ENCODE results near the gene SYNCRIP. TPM values are rescaled to one million over a fixed set of nuclear protein-coding genes. Genes with fewer than 3 reads are reported as not detected.

SYNCRIP gene
- polyA plus RNA-seq, 1 of the 3 experiments (the other 2 are of a cell fraction), result 15.9 TPM

DNA sequence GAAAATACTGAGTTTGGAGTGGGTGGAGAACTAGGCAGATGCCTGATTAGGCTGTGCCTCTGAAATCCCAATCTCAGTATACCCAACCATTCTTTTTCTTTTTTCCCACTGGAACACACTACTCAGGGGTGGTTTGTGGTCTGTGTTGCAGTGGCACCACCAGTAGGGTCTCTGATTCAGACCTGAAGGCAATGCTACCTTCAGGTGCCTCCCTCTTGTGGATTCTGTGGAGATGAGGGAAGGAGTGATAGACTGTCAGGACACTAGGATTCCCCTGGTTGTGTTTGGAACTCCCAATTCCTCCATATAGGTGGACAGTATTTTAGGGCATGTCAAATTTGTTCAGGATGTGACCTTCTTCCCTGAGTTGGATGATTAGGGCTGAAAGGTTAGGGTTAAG, 47.4 kb upstream of the SYNCRIP start (continued):
- TF ChIP-seq, protein P1, sequence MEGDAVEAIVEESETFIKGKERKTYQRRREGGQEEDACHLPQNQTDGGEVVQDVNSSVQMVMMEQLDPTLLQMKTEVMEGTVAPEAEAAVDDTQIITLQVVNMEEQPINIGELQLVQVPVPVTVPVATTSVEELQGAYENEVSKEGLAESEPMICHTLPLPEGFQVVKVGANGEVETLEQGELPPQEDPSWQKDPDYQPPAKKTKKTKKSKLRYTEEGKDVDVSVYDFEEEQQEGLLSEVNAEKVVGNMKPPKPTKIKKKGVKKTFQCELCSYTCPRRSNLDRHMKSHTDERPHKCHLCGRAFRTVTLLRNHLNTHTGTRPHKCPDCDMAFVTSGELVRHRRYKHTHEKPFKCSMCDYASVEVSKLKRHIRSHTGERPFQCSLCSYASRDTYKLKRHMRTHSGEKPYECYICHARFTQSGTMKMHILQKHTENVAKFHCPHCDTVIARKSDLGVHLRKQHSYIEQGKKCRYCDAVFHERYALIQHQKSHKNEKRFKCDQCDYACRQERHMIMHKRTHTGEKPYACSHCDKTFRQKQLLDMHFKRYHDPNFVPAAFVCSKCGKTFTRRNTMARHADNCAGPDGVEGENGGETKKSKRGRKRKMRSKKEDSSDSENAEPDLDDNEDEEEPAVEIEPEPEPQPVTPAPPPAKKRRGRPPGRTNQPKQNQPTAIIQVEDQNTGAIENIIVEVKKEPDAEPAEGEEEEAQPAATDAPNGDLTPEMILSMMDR (IDR thresholded peaks at IDR 0.05), result no peak
- no peak for TF ChIP-seq SMC3 (IDR thresholded peaks at IDR 0.05; ENCODE audit: low read depth, low read length)
- TF ChIP-seq JUND (IDR thresholded peaks at IDR 0.05), result no peak
- TF ChIP-seq, protein P2, sequence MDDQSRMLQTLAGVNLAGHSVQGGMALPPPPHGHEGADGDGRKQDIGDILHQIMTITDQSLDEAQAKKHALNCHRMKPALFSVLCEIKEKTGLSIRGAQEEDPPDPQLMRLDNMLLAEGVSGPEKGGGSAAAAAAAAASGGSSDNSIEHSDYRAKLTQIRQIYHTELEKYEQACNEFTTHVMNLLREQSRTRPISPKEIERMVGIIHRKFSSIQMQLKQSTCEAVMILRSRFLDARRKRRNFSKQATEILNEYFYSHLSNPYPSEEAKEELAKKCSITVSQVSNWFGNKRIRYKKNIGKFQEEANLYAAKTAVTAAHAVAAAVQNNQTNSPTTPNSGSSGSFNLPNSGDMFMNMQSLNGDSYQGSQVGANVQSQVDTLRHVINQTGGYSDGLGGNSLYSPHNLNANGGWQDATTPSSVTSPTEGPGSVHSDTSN (IDR thresholded peaks at IDR 0.05), result no peak
- no peak for TF ChIP-seq EP300 (IDR thresholded peaks at IDR 0.05; ENCODE audit: borderline replicate concordance in 1 of 2, low read depth in 1 of 2, low read length in 1 of 2)
- no peak for TF ChIP-seq TCF12 (IDR thresholded peaks at IDR 0.05)
- no peak for TF ChIP-seq EZH2phosphoT487 (IDR thresholded peaks at IDR 0.05; ENCODE audit: borderline replicate concordance, low read depth)
- TF ChIP-seq FOXJ3 (CRISPR knock-in tag; IDR thresholded peaks at IDR 0.05), result no peak
- no peak for TF ChIP-seq FOXM1 (IDR thresholded peaks at IDR 0.05; ENCODE audit: low read depth)
- TF ChIP-seq YY1 (IDR thresholded peaks at IDR 0.05; ENCODE audit: low read depth), result no peak
- no peak for TF ChIP-seq ELF1 (IDR thresholded peaks at IDR 0.05)

DNA sequence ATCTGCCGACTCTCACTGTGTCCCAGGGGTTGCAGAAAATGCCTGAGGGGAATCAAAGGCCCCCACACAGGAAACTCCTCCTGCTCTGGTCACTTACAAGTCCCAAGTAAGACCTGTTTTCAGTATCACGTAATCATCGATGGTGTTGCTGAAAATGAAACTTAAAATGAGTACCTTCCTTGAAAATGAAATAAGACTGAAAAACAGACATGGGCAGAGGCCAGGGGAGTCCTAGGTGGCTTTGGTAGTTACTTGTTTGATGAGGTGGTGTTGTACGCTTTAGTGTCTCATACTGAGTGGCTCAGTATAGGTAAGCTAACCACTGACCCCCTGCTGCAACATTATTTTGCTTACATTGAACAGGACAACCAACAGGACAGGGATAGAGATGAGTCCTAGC, 43.0 kb upstream of the SYNCRIP start:
- CTCF ChIA-PET, result no interaction called here
- POLR2A ChIA-PET, result no interaction called here
- H3K4me1 ChIP-seq (ENCODE audit: control insufficient read depth in 1 of 2, insufficient read depth in 2 of 2, low read depth in 1 of 2, low read length in 1 of 2), result no peaks in the 10 kb centered on the region
- no peaks in the 10 kb centered on the region for H3K27me3 ChIP-seq (ENCODE audit: insufficient read depth)
- H3K4me3 ChIP-seq (ENCODE audit: low read depth in 2 of 2, low read length in 1 of 2), result no peak overlapping the region
- no peaks in the 10 kb centered on the region for H3K36me3 ChIP-seq (replicated peaks in 1 of 2; ENCODE audit: control insufficient read depth in 1 of 2, insufficient read depth in 2 of 2, low read length in 1 of 2)
- H2AFZ ChIP-seq (ENCODE audit: low read depth), result no peak overlapping the region
- TF ChIP-seq FOXM1 (IDR thresholded peaks at IDR 0.05; ENCODE audit: low read depth) (no peak), EP300 (IDR thresholded peaks at IDR 0.05; ENCODE audit: borderline replicate concordance in 1 of 2, low read depth in 1 of 2, low read length in 1 of 2) (no peak), NRF1 (IDR thresholded peaks at IDR 0.05; ENCODE audit: low read depth, low read length) (no peak), YY1 (IDR thresholded peaks at IDR 0.05; ENCODE audit: low read depth) (no peak), SIN3A (IDR thresholded peaks at IDR 0.05; ENCODE audit: borderline replicate concordance, low read depth, low read length) (no peak), RFX5 (IDR thresholded peaks at IDR 0.05; ENCODE audit: low read length) (no peak), TEAD4 (IDR thresholded peaks at IDR 0.05; ENCODE audit: borderline replicate concordance, insufficient read depth) (no peak)
- TF ChIP-seq, protein P3, sequence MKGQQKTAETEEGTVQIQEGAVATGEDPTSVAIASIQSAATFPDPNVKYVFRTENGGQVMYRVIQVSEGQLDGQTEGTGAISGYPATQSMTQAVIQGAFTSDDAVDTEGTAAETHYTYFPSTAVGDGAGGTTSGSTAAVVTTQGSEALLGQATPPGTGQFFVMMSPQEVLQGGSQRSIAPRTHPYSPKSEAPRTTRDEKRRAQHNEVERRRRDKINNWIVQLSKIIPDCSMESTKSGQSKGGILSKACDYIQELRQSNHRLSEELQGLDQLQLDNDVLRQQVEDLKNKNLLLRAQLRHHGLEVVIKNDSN (IDR thresholded peaks at IDR 0.05; ENCODE audit: borderline replicate concordance, low read depth), result no peak
- TF ChIP-seq, protein P4, sequence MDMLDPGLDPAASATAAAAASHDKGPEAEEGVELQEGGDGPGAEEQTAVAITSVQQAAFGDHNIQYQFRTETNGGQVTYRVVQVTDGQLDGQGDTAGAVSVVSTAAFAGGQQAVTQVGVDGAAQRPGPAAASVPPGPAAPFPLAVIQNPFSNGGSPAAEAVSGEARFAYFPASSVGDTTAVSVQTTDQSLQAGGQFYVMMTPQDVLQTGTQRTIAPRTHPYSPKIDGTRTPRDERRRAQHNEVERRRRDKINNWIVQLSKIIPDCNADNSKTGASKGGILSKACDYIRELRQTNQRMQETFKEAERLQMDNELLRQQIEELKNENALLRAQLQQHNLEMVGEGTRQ (IDR thresholded peaks at IDR 0.05; ENCODE audit: borderline replicate concordance, low read depth, low read length), result no peak
- TF ChIP-seq, protein P2 (IDR thresholded peaks at IDR 0.05), result no peak
- DNase-seq, result no peak
- H3K4me2 ChIP-seq, result no peak overlapping the region
- no peaks in the 10 kb centered on the region for H3K9me2 ChIP-seq
- H3F3A ChIP-seq (replicated peaks; ENCODE audit: insufficient read depth), result no peaks in the 10 kb centered on the region
- H3K9ac ChIP-seq, result no peak overlapping the region
- H3K27ac ChIP-seq (ENCODE audit: low read depth in 2 of 2, low read length in 1 of 2), result no peak overlapping the region
- 91% methylated on average over 4 of the region's 4 CpGs for WGBS (ENCODE audit: low lambda C conversion rate)
- H3K79me2 ChIP-seq (ENCODE audit: insufficient read depth), result peaks cover 14% of the 10 kb centered on the region
- H3K9me3 ChIP-seq, result no peaks in the 10 kb centered on the region
- no peaks in the 10 kb centered on the region for H4K20me1 ChIP-seq (ENCODE audit: insufficient read depth)

Measured in SK-N-SH (cell line).